Measurements from ENCODE around the gene B4GALT5.

The B4GALT5 gene

DNA sequence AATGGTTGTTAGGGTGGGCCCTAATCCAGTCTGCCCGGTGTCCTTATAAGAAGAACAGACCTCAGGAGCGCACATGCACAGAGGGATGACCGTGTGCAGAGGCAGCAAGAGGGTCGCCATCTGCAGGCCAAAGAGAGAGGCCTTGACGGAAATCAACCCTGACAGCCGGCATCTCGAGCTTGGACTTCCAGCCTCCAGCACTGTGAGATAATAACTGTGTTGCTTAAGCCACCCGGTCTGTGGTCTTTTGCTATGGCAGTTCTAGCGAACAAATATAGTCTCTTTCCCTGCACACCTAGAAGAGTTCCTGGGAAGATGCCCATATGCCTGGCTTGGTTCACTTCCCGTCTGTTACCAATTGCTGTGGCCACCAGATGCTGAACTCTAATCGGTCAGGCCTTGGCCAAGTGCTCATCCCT lies 110.5 kb downstream of the B4GALT5 start:
- Mint-ChIP-seq H3K9me3 (no peaks in the 10 kb centered on the region), H3K27ac (ENCODE audit: low read depth) (no peak overlapping the region), H3K4me3 (no peak overlapping the region), H3K4me1 (peaks cover 1% of the 10 kb centered on the region), H3K36me3 (ENCODE audit: insufficient read depth) (no peaks in the 10 kb centered on the region), H3K27me3 (peaks cover 3% of the 10 kb centered on the region)
- ATAC-seq (replicated peaks; ENCODE audit: extremely low read depth, poor library complexity, severe bottlenecking) (no peak), DNase-seq (ENCODE audit: low spot score in 2 of 2) (no peak)

DNA sequence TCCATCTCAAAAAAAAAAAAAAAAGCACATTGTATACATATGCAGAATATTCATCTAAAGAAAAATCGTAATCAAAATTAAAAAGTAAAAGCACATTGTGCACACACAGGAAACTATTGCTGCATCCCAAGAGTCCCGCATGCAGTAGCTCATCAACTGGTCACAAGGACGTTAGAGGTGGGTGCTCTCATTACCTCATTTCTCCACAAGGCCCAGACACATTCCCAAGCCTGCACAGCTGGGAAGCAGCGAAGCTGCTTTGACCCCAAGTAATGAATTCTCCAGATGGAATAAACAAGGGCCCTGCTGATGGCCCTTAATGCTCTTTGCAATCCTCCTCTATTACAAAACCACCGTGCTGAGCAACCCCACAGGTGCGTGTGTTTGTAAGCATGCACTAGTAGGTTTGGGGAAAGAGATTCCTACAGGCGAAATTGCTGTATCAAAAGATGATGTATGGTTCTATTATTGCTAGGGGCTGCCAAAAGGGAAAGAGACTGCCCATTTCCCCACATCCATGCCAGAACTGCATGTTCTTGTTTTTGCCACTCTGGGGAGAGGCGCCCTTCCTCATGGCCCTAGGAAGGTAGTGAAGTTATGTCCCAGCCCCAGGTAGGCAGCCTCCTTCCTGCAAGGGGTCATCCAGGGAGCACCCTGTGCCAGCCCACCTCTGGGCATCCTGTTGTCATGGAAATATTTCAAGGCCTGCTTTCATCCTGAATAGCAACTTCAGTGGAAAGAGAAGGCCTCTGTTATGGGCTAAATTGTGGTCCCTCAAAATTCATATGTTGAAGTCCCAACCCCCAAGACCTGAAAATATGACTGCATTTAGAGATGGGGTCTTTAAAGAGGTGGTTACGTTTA lies 111.1 kb downstream of the B4GALT5 start:
- Mint-ChIP-seq H3K27me3 (no peaks in the 10 kb centered on the region), H3K9me3 (no peaks in the 10 kb centered on the region), H3K27ac (ENCODE audit: low read depth) (no peak overlapping the region), H3K36me3 (ENCODE audit: insufficient read depth) (no peaks in the 10 kb centered on the region), H3K4me1 (no peaks in the 10 kb centered on the region), H3K4me3 (no peak overlapping the region)
- no peak for ATAC-seq (replicated peaks; ENCODE audit: extremely low read depth, poor library complexity, severe bottlenecking)
- no peak for DNase-seq (ENCODE audit: low spot score in 2 of 2)

DNA sequence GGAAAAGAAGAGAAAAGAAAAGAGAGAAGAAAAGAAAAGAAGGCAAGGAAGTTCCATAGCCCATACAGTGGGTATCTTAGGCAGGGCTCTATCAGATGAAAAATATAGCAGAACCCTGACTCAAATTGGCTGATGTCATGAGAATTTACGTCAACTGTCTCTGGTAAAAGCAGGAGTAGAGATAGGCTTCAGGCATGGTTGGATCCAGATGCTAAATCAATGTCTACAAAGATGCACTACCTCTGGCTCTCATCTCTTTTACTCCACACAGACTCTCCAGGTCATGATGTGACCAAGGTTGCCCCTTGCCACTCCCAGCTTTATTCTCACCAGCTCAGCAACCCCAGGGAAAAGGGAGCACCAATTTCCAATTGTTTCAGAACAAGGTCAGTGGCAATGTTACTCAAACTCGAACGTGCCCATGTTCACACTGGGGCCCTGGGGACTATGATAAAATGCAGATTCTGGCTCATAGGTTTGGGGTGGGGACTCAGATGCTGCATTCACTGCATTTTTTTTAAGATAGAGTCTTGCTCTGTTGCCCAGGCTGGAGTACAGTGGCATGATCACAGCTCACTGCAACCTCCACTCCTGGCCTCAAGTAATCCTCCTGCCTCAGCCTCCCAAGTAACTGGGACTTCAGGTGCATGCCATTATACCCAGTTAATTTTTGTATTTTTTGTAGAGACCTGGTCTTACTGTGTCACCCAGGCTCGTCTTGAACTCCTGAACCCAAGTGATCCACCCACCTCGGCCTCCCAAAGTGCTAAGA lies 112.3 kb downstream of the B4GALT5 start:
- no peak overlapping the region for H3K27ac Mint-ChIP-seq (ENCODE audit: low read depth)
- H3K36me3 Mint-ChIP-seq (ENCODE audit: insufficient read depth), result no peaks in the 10 kb centered on the region

DNA sequence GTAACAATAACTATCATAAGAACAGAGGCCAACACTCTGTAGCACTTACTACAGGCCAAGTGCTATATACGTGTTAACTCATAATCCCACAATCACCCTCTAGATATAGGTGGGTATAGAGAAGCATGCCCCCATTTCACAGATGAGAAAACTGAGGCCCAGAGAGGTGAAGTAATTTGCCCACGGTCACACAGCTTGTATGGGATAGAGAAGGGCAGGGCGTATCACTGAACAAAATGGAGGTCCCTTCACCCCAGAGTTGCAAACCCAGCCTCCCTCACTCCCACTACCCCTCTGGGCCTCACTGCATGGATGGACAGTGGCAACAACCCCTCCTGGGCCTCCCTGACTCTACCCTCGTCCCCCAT lies 113.9 kb downstream of the B4GALT5 start:
- Mint-ChIP-seq H3K9me3 (no peaks in the 10 kb centered on the region), H3K27ac (ENCODE audit: low read depth) (no peak overlapping the region)

More for the DNA sequence above, 112.3 kb downstream of the B4GALT5 start:
- no peaks in the 10 kb centered on the region for H3K27me3 Mint-ChIP-seq
- DNase-seq (ENCODE audit: low spot score in 2 of 2), result no peak
- H3K9me3 Mint-ChIP-seq, result no peaks in the 10 kb centered on the region
- peaks cover 2% of the 10 kb centered on the region for H3K4me1 Mint-ChIP-seq
- no peak for ATAC-seq (replicated peaks; ENCODE audit: extremely low read depth, poor library complexity, severe bottlenecking)
- H3K4me3 Mint-ChIP-seq, result no peak overlapping the region

DNA sequence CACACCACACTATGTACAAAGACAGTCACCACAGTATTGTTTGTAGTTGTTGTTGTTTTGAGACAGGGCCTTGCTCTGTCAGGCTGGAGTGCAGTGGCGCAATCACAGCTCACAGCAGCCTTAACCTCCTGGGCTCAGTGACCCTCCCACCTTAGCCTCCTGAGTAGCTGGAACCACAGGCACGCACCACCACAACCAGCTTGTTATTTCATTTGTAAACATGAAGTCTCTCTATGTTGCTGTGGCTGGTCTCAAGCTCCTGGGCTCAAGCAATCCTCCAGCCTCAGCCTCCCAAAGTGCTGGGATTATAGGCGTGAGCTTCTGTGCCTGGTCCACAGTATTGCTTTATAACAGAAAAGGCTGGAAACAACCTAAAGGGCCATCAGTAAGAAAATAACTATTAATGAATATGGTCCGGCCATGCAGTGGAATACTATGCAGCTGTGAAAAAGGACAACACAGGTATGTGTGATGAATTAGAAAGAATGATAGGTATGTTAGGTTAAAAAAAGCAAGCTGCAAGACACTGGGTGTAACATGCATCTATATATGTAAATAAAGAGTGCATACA lies 115.8 kb downstream of the B4GALT5 start:
- H3K27me3 Mint-ChIP-seq, result no peaks in the 10 kb centered on the region
- H3K9me3 Mint-ChIP-seq, result no peaks in the 10 kb centered on the region
- peaks cover 33% of the 10 kb centered on the region for H3K4me1 Mint-ChIP-seq
- peaks cover 2% of the 10 kb centered on the region for H3K36me3 Mint-ChIP-seq (ENCODE audit: insufficient read depth)
- DNase-seq (ENCODE audit: low spot score in 2 of 2) (no peak), ATAC-seq (replicated peaks; ENCODE audit: extremely low read depth, poor library complexity, severe bottlenecking) (no peak)
- H3K27ac Mint-ChIP-seq (ENCODE audit: low read depth), result no peak overlapping the region
- H3K4me3 Mint-ChIP-seq, result no peak overlapping the region

More for the DNA sequence above, 113.9 kb downstream of the B4GALT5 start:
- Mint-ChIP-seq H3K36me3 (ENCODE audit: insufficient read depth) (no peaks in the 10 kb centered on the region), H3K27me3 (no peaks in the 10 kb centered on the region), H3K4me1 (peaks cover 16% of the 10 kb centered on the region), H3K4me3 (no peak overlapping the region)
- DNase-seq (ENCODE audit: low spot score in 2 of 2) (no peak), ATAC-seq (replicated peaks; ENCODE audit: extremely low read depth, poor library complexity, severe bottlenecking) (no peak)

DNA sequence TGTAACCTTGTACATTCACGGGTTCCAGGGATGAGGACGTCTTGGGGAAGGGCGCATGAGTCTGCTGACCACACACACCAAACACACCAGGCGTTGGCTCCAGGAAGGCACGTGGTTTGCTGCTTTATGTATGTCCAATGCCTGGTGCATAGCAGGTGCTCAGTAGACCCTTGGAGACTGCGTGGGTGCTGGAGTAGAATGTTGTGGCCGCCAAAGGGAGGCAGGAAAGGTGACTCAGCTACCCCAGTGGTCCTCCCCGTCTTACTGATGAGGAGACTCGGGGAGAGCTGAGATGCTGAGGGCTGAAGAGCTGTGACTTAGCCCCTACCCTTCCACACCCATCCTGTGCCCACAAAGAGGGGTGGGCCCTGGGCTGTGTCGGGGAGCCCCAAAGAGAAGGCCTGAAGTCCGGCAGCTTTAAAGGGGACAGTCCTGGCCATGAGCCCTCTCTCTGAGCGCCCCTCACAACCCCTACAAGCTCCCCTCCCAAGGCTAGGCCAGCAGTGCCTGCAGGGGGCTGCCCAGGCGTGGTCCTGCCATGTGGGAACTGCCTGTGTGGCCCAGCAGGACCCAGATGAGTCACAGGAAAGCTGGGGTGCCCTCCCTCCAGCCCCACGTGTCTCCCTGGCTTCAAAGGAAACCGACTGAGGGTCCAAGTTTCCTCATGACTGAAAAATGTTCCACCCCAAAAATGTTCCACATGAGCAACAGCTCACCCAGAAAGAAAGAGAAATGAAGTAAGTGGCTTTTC lies 117.7 kb downstream of the B4GALT5 start:
- ATAC-seq (replicated peaks; ENCODE audit: extremely low read depth, poor library complexity, severe bottlenecking) (no peak), DNase-seq (ENCODE audit: low spot score in 2 of 2) (no peak)
- Mint-ChIP-seq H3K27ac (ENCODE audit: low read depth) (peak overlapping the region; percentile 75), H3K4me3 (peak overlapping the region; percentile 67), H3K9me3 (no peaks in the 10 kb centered on the region), H3K27me3 (no peaks in the 10 kb centered on the region), H3K4me1 (peaks cover 41% of the 10 kb centered on the region), H3K36me3 (ENCODE audit: insufficient read depth) (peaks cover 3% of the 10 kb centered on the region)

DNA sequence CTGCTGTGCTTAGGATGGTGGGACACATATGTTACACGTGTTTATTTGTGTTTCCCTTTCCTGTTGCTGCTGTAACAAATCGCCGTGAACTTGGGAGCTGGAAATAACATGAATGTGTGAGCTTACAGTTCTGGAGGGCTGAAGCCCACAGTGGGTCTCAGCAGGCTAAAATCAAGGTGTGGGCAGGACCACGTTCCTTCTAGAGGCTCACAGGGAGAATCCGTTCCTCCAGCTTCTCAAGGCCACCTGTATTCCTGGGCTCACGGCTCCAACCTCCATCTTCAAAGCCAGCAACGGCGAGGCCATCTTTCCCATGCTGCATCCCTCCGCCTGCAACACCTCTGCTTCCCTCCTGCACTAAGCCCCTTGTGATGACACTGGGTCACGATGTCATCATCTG lies 118.3 kb downstream of the B4GALT5 start:
- H3K4me1 Mint-ChIP-seq, result peaks cover 43% of the 10 kb centered on the region
- H3K27ac Mint-ChIP-seq (ENCODE audit: low read depth), result peak overlapping the region; percentile 75
- DNase-seq (ENCODE audit: low spot score in 2 of 2) (no peak), ATAC-seq (replicated peaks; ENCODE audit: extremely low read depth, poor library complexity, severe bottlenecking) (no peak)
- H3K9me3 Mint-ChIP-seq, result no peaks in the 10 kb centered on the region
- peaks cover 3% of the 10 kb centered on the region for H3K36me3 Mint-ChIP-seq (ENCODE audit: insufficient read depth)
- no peaks in the 10 kb centered on the region for H3K27me3 Mint-ChIP-seq
- peak overlapping the region; percentile 67 for H3K4me3 Mint-ChIP-seq

DNA sequence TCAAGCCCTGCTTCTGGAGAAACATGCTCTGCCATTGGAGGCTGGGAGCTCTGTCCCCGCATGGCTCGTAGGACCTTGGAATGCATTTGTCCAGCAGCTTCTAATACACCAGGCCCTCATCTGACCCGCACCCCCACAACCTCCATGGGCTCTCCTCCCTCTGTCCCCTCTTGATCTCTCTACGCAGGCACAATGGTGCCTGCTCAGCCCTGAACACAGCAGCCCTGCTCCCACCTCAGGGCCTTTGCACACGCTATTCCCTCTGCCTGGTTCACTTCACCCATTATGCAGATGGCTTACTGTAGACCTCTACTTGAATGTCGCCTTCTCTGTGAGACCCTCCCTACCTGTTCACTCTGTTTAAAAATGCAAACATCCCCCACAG lies 118.8 kb downstream of the B4GALT5 start:
- peak overlapping the region; percentile 67 for H3K4me3 Mint-ChIP-seq
- ATAC-seq (replicated peaks; ENCODE audit: extremely low read depth, poor library complexity, severe bottlenecking) (no peak), DNase-seq (ENCODE audit: low spot score in 2 of 2) (no peak)
- H3K9me3 Mint-ChIP-seq, result no peaks in the 10 kb centered on the region
- no peaks in the 10 kb centered on the region for H3K27me3 Mint-ChIP-seq
- H3K27ac Mint-ChIP-seq (ENCODE audit: low read depth), result peak overlapping the region; percentile 75
- peaks cover 47% of the 10 kb centered on the region for H3K4me1 Mint-ChIP-seq
- peaks cover 3% of the 10 kb centered on the region for H3K36me3 Mint-ChIP-seq (ENCODE audit: insufficient read depth)

DNA sequence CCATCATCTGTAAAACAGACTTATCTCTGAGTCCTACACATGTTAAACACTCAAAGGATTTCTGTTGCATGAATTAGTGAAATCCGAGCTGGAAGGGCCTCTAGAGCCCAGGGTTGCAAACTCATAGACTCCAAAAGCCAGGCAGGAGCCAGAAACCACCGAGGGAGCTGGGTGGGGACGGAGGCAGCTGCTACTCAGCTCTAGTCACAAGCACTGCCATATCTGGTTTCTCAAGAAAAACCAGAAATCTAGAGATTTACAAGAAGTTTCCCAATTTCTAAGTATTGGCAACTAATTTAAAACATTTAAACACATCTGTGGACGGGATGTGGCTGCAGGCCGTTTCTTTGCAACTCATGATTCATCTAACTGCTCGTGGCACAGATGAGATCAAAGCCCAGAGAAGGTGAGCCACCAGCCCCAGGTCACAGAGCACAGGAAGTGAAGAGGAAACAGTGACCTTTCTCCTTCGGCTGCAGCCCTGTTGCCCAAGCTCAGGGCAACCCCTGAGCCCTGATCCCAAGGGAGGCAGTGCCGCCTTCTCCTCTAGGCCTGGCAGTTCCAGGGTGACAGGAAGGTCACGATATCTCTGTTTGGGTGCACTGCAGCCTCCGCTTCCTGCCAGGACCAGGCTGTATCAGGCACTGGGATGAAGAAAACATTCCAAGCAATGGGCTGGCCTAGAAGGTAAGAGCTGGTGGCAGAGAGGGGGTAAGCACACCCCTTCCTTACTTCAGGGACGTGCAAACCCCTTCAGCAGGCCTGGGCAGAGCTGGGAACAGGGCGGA lies 119.3 kb downstream of the B4GALT5 start:
- peaks cover 47% of the 10 kb centered on the region for H3K4me1 Mint-ChIP-seq
- DNase-seq (ENCODE audit: low spot score in 2 of 2), result no peak
- H3K4me3 Mint-ChIP-seq, result peak overlapping the region; percentile 67
- peak; percentile 75 for ATAC-seq (replicated peaks; ENCODE audit: extremely low read depth, poor library complexity, severe bottlenecking)
- H3K36me3 Mint-ChIP-seq (ENCODE audit: insufficient read depth), result peaks cover 3% of the 10 kb centered on the region
- H3K9me3 Mint-ChIP-seq, result no peaks in the 10 kb centered on the region
- H3K27ac Mint-ChIP-seq (ENCODE audit: low read depth), result peak overlapping the region; percentile 75
- H3K27me3 Mint-ChIP-seq, result no peaks in the 10 kb centered on the region

DNA sequence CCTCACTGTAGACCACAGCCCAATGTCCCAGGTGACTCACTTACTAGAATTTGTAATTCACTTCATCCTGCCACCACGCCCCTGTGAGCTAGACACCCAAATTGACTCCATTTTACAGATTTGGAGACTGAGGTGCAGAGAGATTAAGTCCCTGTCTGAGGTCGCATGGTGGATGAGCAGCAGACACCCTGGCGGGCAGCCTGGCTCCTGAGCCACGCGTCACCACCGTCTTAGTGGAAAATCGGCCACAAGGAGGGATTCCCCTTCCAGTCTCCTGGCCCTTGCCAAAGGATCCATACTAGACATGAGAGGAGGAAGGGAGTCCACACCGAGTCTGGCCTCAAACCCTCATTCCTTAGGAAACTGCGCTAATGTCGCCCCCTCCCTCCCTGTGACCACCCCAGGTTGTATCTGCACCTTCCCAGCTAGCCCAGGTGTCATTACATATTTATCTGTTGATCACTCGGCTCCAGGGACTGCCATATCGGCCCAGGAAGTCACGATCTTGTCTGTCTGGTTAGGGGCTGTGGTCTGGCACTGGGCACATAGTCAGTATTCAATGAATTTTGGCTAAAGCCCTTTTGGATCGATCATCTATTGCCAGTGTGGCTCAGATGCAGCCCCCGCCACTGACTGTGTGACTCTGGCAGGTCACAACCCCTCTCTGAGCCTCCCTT lies 120.1 kb downstream of the B4GALT5 start:
- no peaks in the 10 kb centered on the region for H3K27me3 Mint-ChIP-seq
- peaks cover 3% of the 10 kb centered on the region for H3K36me3 Mint-ChIP-seq (ENCODE audit: insufficient read depth)
- H3K4me3 Mint-ChIP-seq, result peak overlapping the region; percentile 67
- H3K27ac Mint-ChIP-seq (ENCODE audit: low read depth), result peak overlapping the region; percentile 75
- peaks cover 47% of the 10 kb centered on the region for H3K4me1 Mint-ChIP-seq
- ATAC-seq (replicated peaks; ENCODE audit: extremely low read depth, poor library complexity, severe bottlenecking) (no peak), DNase-seq (ENCODE audit: low spot score in 2 of 2) (no peak)
- H3K9me3 Mint-ChIP-seq, result no peaks in the 10 kb centered on the region

DNA sequence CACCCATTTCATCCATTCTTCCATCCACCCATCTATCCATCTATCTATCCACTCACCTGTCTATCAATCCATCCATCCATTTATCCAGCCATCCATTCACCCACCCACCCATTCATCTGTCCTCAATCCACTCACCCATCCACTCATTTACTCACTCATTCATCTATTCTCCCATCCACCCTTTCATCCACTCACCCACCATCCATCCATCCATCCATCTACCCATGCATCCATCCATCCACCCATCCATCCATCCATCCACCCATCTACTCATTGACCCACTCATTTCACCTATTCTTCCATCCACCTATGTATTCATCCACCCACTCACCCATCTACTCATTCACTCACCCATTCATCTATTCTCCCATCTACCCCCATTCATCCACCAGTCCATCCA lies 121.6 kb downstream of the B4GALT5 start:
- DNase-seq (ENCODE audit: low spot score in 2 of 2) (no peak), ATAC-seq (replicated peaks; ENCODE audit: extremely low read depth, poor library complexity, severe bottlenecking) (no peak)
- no peak overlapping the region for H3K4me3 Mint-ChIP-seq
- peaks cover 3% of the 10 kb centered on the region for H3K36me3 Mint-ChIP-seq (ENCODE audit: insufficient read depth)
- H3K4me1 Mint-ChIP-seq, result peaks cover 47% of the 10 kb centered on the region
- peak overlapping the region; percentile 75 for H3K27ac Mint-ChIP-seq (ENCODE audit: low read depth)
- H3K27me3 Mint-ChIP-seq, result no peaks in the 10 kb centered on the region
- H3K9me3 Mint-ChIP-seq, result no peaks in the 10 kb centered on the region
